Inferior parietal cortex (tissue), 1 donor: ENCODE measurements around the gene ADARB1.

ENCODE experiments used
- DNase-seq: peaks from one replicate; pipeline ENCODE4 v3.0.0-alpha.2; 2016; ENCODE audit errors: extremely low spot score

Gene ADARB1

GRCh38 chr21:45200581-45201296 lies 126.4 kb downstream of the ADARB1 start:
- no peak for DNase-seq

GRCh38 chr21:45202344-45202743 lies 128.0 kb downstream of the ADARB1 start:
- DNase-seq = no peak

GRCh38 chr21:45202889-45203288 lies 128.5 kb downstream of the ADARB1 start:
- DNase-seq = no peak

GRCh38 chr21:45203983-45204382 lies 129.6 kb downstream of the ADARB1 start:
- DNase-seq = no peak

- no peak for DNase-seq
Observed at GRCh38 chr21:45204395-45204794, 130.0 kb downstream of the ADARB1 start.

- DNase-seq = no peak
Observed at GRCh38 chr21:45207839-45208626, 133.7 kb downstream of the ADARB1 start.

- DNase-seq = no peak
Observed at GRCh38 chr21:45208627-45208951, 134.2 kb downstream of the ADARB1 start.

GRCh38 chr21:45209046-45209445 lies 134.7 kb downstream of the ADARB1 start:
- no peak for DNase-seq

GRCh38 chr21:45209685-45210284 lies 135.4 kb downstream of the ADARB1 start:
- DNase-seq = no peak

- no peak for DNase-seq
Observed at GRCh38 chr21:45210461-45210983, 136.1 kb downstream of the ADARB1 start.

- no peak for DNase-seq
Observed at GRCh38 chr21:45211661-45212060, 137.3 kb downstream of the ADARB1 start.

- DNase-seq = no peak
Observed at GRCh38 chr21:45213392-45213791, 139.0 kb downstream of the ADARB1 start.

GRCh38 chr21:45215213-45215612 lies 140.8 kb downstream of the ADARB1 start:
- no peak for DNase-seq

GRCh38 chr21:45217010-45217409 lies 142.6 kb downstream of the ADARB1 start:
- DNase-seq = no peak

- DNase-seq = no peak
Observed at GRCh38 chr21:45219517-45219916, 145.1 kb downstream of the ADARB1 start.

- no peak for DNase-seq
Observed at GRCh38 chr21:45220071-45220481, 145.7 kb downstream of the ADARB1 start.

- DNase-seq = no peak
Observed at GRCh38 chr21:45220714-45221490, 146.5 kb downstream of the ADARB1 start.

- DNase-seq = no peak
Observed at GRCh38 chr21:45222001-45222400, 147.6 kb downstream of the ADARB1 start.

- DNase-seq = no peak
Observed at GRCh38 chr21:45223236-45224185, 149.1 kb downstream of the ADARB1 start.

GRCh38 chr21:45224189-45224938 lies 150.0 kb downstream of the ADARB1 start:
- no peak for DNase-seq
